HUES64 (cell line): ENCODE measurements around the gene BAIAP2L1.

ENCODE experiments used
- H3K27ac ChIP-seq: 2 replicates; pipeline ENCODE4 v1.7.0; 2013; ENCODE audit warnings: low read depth, low read length, inconsistent platforms
- H3K27me3 ChIP-seq: 2 replicates; pipeline ENCODE4 v1.6.1; 2013; ENCODE audit warnings: mild to moderate bottlenecking, low read length; ENCODE audit not compliant: insufficient read depth
- H3K36me3 ChIP-seq: 2 replicates; pipeline ENCODE4 v1.6.1; 2013; ENCODE audit warnings: mild to moderate bottlenecking, low read length; ENCODE audit not compliant: insufficient read depth
- H3K4me1 ChIP-seq: 2 replicates; pipeline ENCODE4 v1.6.1; 2013; ENCODE audit warnings: mild to moderate bottlenecking, low read length, moderate library complexity; ENCODE audit not compliant: insufficient read depth
- H3K4me3 ChIP-seq: 2 replicates; pipeline ENCODE4 v1.5.1; 2013; ENCODE audit warnings: mild to moderate bottlenecking, low read length, moderate library complexity
- H3K9ac ChIP-seq: 2 replicates; pipeline ENCODE4 v1.6.1; 2013; ENCODE audit warnings: mild to moderate bottlenecking, low read depth, low read length
- H3K9me3 ChIP-seq: 2 replicates; pipeline ENCODE4 v1.6.1; 2013; ENCODE audit warnings: low read depth, low read length; ENCODE audit not compliant: insufficient read depth
- WGBS: fragments of 150-250, 120-280 bp; methylation state at CpG from one replicate; pipeline ENCODE4 v1.1.7; 2013; ENCODE audit warnings: missing lambda C conversion rate; 5-methylcytosine and 5-hydroxymethylcytosine counted together

Gene BAIAP2L1

GRCh38 chr7:98301693-98302470 lies 99.0 kb downstream of the BAIAP2L1 start:
- H3K4me1 ChIP-seq: peaks cover 8% of the 10 kb centered on the region; the same call in 1 of the 2 replicates
- peaks cover 42% of the 10 kb centered on the region for H3K36me3 ChIP-seq
- H3K4me3 ChIP-seq: no peak overlapping the region
- no peak overlapping the region for H3K9ac ChIP-seq
- WGBS: 91% methylated on average over 22 of the region's 22 CpGs
- H3K9me3 ChIP-seq: no peaks in the 10 kb centered on the region
- no peak overlapping the region for H3K27ac ChIP-seq
- H3K27me3 ChIP-seq: no peaks in the 10 kb centered on the region

GRCh38 chr7:98300595-98301372 lies 100.1 kb downstream of the BAIAP2L1 start:
- Histone ChIP-seq H3K27me3 (no peaks in the 10 kb centered on the region), H3K9me3 (no peaks in the 10 kb centered on the region), H3K27ac (no peak overlapping the region), H3K9ac (no peak overlapping the region), H3K36me3 (peaks cover 35% of the 10 kb centered on the region), H3K4me3 (no peak overlapping the region), H3K4me1 (peaks cover 8% of the 10 kb centered on the region; the same call in 1 of the 2 replicates)
- 86% methylated on average over 26 of the region's 26 CpGs for WGBS

GRCh38 chr7:98297626-98298286 lies 103.1 kb downstream of the BAIAP2L1 start:
- Histone ChIP-seq H3K27me3 (no peaks in the 10 kb centered on the region), H3K36me3 (peaks cover 32% of the 10 kb centered on the region), H3K4me1 (0 out of 2 replicates have a peak, but pooled peaks cover 3% of the 10 kb centered on the region), H3K27ac (no peak overlapping the region), H3K9ac (no peak overlapping the region), H3K9me3 (no peaks in the 10 kb centered on the region), H3K4me3 (no peak overlapping the region)
- 91% methylated on average over 21 of the region's 21 CpGs for WGBS

GRCh38 chr7:98296833-98297232 lies 104.1 kb downstream of the BAIAP2L1 start:
- no peak overlapping the region for H3K9ac ChIP-seq
- no peaks in the 10 kb centered on the region for H3K27me3 ChIP-seq
- H3K36me3 ChIP-seq: peaks cover 33% of the 10 kb centered on the region
- 0 out of 2 replicates have a peak, but pooled peaks cover 3% of the 10 kb centered on the region for H3K4me1 ChIP-seq
- no peak overlapping the region for H3K27ac ChIP-seq
- no peaks in the 10 kb centered on the region for H3K9me3 ChIP-seq
- 91% methylated on average over 12 of the region's 12 CpGs for WGBS
- H3K4me3 ChIP-seq: no peak overlapping the region

GRCh38 chr7:98295467-98296192 lies 105.3 kb downstream of the BAIAP2L1 start:
- Histone ChIP-seq H3K27ac (no peak overlapping the region), H3K9me3 (no peaks in the 10 kb centered on the region), H3K27me3 (no peaks in the 10 kb centered on the region), H3K36me3 (peaks cover 40% of the 10 kb centered on the region), H3K4me1 (0 out of 2 replicates have a peak, but pooled peaks cover 3% of the 10 kb centered on the region), H3K9ac (no peak overlapping the region), H3K4me3 (no peak overlapping the region)
- WGBS: 87% methylated on average over 19 of the region's 19 CpGs

- no peaks in the 10 kb centered on the region for H3K9me3 ChIP-seq
- peaks cover 37% of the 10 kb centered on the region for H3K36me3 ChIP-seq
- 0 out of 2 replicates have a peak, but pooled peaks cover 3% of the 10 kb centered on the region for H3K4me1 ChIP-seq
- 23% methylated on average over 14 of the region's 14 CpGs for WGBS
- 0 out of 2 replicates have a peak overlapping the region, but pooled peaks have one; percentile 45 for H3K27ac ChIP-seq
- H3K27me3 ChIP-seq: no peaks in the 10 kb centered on the region
- H3K9ac ChIP-seq: no peak overlapping the region
- H3K4me3 ChIP-seq: no peak overlapping the region
Observed at GRCh38 chr7:98294798-98295382, 106.0 kb downstream of the BAIAP2L1 start.

GRCh38 chr7:98294326-98294725 lies 106.6 kb downstream of the BAIAP2L1 start:
- Histone ChIP-seq H3K27me3 (no peaks in the 10 kb centered on the region), H3K36me3 (peaks cover 36% of the 10 kb centered on the region), H3K4me3 (no peak overlapping the region), H3K27ac (peak overlapping the region; percentile 45; the same call in 1 of the 2 replicates), H3K4me1 (0 out of 2 replicates have a peak, but pooled peaks cover 3% of the 10 kb centered on the region), H3K9ac (peak overlapping the region; percentile 29; the same call in 1 of the 2 replicates), H3K9me3 (no peaks in the 10 kb centered on the region)
- WGBS: 86% methylated on average over 15 of the region's 15 CpGs

GRCh38 chr7:98293746-98294145 lies 107.1 kb downstream of the BAIAP2L1 start:
- 94% methylated on average over 13 of the region's 13 CpGs for WGBS
- Histone ChIP-seq H3K27me3 (no peaks in the 10 kb centered on the region), H3K9me3 (no peaks in the 10 kb centered on the region), H3K36me3 (peaks cover 36% of the 10 kb centered on the region), H3K9ac (no peak overlapping the region), H3K27ac (no peak overlapping the region), H3K4me3 (no peak overlapping the region), H3K4me1 (0 out of 2 replicates have a peak, but pooled peaks cover 3% of the 10 kb centered on the region)

- Histone ChIP-seq H3K36me3 (peaks cover 37% of the 10 kb centered on the region), H3K27me3 (no peaks in the 10 kb centered on the region), H3K9ac (no peak overlapping the region), H3K4me3 (no peak overlapping the region), H3K4me1 (0 out of 2 replicates have a peak, but pooled peaks cover 3% of the 10 kb centered on the region), H3K27ac (no peak overlapping the region), H3K9me3 (no peaks in the 10 kb centered on the region)
- 94% methylated on average over 17 of the region's 17 CpGs for WGBS
Observed at GRCh38 chr7:98293265-98293664, 107.6 kb downstream of the BAIAP2L1 start.

- no peaks in the 10 kb centered on the region for H3K27me3 ChIP-seq
- H3K9ac ChIP-seq: no peak overlapping the region
- WGBS: 94% methylated on average over 7 of the region's 7 CpGs
- H3K4me1 ChIP-seq: 0 out of 2 replicates have a peak, but pooled peaks cover 4% of the 10 kb centered on the region
- H3K27ac ChIP-seq: no peak overlapping the region
- H3K4me3 ChIP-seq: no peak overlapping the region
- no peaks in the 10 kb centered on the region for H3K9me3 ChIP-seq
- H3K36me3 ChIP-seq: peaks cover 42% of the 10 kb centered on the region
Observed at GRCh38 chr7:98291717-98292116, 109.2 kb downstream of the BAIAP2L1 start.
